ENCODE results near the gene DNM1. TPM values are rescaled to one million over a fixed set of nuclear protein-coding genes. Genes with fewer than 3 reads are reported as not detected.

Gene DNM1
- total RNA-seq, 1 experiment from 2014 or later, result 18.3 TPM

DNA sequence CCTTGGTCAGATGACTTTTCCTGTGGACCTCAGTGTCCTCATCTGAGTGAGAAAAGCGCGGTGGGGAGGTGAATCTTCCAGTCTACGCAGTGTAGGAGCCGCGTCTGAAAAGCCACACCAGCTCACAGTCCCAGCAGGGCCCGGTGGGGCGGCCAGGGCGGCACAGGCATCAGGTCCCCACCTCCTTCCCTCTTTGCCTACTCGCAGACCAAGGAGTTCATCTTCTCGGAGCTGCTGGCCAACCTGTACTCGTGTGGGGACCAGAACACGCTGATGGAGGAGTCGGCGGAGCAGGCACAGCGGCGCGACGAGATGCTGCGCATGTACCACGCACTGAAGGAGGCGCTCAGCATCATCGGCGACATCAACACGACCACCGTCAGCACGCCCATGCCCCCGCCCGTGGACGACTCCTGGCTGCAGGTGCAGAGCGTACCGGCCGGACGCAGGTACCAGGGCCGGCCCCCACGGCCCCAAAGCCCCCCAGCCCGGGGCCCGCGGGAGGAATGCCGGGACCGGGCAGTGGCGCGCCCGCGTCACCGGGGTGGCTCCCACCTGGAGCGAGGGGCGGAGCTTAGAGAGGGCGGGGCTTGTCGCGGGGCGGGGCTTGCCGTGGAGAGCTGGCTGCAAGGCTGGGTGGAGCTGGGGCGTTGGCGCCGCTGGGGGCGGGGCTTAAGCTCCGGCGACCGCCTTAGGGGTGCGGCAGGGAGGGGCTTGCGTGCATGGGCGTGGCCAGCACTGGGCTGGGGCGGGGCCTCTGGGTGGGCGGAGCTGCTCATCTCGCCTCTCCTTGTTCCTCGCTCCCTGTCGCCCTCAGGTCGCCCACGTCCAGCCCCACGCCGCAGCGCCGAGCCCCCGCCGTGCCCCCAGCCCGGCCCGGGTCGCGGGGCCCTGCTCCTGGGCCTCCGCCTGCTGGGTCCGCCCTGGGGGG is 47.0 kb downstream of the DNM1 start:
- no peak for DNase-seq (ENCODE audit: low read depth)

DNA sequence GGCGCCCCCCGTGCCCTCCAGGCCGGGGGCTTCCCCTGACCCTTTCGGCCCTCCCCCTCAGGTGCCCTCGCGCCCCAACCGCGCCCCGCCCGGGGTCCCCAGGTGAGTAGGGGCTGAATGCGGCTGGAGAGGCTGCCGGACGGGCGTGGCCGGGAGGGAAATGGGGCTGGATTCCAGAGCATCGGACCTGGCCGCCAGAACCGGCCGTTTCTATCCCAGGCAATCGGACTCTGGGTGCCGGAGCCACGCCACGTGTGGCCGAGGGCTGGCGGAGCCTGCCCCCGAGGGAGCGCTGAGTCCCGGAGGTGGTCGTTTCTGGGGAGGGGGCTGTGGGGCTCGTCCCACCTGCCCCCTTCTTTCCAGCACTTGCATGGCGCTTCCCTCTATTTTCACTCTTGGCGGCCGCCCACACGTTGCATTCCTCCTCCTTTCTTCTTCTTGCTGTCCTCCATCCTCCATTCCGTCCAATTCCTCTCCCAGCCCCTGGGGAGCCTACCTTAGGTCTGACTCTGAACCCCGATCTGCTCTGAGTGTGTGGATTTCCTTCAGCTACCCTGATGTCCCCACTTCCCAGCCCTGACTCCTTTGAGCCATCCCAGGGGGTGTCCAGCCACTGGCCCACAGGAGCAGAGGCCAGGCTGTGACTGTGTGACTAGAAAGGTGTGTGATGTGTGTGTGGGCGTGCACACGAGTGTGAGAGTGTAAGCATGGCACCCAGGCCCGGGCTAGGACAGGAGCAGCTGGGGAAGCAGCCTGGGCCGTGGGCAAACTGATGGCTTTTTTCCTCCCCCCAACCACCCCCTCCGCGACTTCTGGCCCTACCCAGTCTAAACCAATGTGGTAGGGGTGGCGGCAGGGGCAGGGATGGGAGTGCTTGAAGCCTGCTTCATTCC is 47.9 kb downstream of the DNM1 start:
- no peak for DNase-seq (ENCODE audit: low read depth)

DNA sequence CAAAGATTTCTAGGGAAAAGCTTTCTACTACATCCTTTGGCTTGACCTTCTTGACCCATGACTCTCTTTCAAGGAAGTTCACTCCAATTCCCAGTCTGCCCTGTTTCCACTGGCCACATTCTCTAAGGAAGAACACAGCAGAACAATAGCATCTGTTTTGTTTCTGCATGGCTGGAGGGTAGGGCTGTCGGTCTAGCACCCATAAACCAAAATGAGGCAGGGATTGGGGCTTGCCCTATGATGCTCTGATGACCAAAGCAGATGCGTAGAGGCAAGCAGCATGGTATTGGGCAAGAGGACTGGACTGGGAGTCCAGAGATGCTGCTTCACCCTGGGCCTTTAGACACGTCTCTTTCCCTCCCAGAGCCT is 48.5 kb downstream of the DNM1 start:
- peak; percentile 33 for DNase-seq (ENCODE audit: low read depth)

DNA sequence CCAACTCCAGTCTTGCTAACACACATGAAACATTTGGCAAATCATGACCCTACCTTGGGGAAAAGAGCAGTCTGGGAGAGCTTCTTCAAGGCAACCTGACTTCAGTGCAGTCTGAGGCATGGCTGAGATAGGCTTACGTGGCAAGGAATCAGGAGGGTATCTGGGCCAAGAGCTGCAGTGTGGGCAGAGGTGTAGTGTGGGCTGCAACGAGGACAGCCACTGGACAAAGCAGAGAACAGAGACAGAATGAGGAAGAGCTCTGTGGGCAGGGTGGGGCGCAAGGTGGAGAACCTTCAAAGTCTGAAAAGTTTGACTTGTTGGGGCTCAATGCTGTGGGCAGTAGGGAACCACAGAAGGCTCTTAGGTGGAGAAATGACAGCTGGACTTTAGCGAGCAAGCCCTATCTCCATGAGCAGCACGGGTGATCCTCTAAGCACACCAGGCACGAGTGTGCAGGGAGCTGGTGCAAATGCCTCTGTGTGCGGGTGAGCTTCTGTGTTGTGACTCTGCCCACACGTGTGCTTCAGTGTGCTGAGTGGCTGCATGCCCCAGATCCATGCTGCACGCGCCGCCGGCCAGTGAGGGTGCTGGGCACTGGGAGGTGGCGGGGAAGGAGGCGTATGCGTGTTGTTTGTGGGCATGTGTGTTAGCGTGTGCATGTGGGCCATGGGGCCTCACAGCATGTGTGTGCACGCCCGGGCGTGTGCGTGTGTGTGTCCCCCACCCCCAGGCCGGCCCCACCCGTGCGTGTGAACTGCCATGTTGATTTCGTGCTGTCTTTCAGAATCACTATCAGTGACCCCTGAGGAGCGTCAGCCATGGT is 49.3 kb downstream of the DNM1 start:
- DNase-seq (ENCODE audit: low read depth), result no peak

DNA sequence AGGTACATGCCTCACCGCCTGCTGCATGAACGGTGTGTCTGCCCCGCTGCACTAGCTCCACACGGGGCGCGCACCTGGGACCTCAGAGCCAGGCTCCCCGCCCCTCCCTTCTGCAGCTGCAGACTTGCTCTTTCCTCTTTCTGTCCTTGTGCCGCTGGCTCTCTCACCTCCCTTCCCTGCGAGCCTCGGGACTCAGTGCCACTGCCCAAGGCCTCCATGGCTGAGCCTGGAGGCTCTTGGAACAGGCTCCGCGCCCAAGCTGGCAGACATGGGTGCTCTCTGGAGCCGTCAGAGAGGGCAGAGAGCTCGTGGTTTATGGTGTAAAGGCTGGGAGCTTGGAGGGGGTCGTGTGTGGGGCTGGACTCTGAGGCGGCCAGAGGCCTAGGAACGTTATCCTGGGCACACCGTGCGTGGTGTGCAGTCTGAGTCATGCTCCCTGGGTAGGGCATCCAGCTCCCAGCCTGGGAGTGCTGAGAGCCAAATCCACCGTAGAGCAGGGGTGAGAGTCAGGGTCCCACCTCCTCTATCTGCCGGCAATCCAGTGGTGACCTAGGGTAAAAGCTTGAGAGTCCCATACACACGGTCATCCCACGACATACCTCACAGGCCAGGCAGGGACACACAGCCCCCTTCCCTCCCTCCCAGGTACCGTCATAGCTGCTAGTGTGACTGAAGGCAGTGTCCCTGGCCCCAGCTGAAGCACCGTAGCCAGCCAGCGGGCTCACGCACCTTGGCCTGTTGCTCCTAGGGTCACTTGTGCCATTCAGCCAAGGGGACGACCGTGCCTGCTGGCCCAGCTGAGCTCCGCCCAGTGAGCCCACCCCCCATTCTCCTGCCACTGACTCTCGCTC is 50.2 kb downstream of the DNM1 start:
- no peak for DNase-seq (ENCODE audit: low read depth)

DNA sequence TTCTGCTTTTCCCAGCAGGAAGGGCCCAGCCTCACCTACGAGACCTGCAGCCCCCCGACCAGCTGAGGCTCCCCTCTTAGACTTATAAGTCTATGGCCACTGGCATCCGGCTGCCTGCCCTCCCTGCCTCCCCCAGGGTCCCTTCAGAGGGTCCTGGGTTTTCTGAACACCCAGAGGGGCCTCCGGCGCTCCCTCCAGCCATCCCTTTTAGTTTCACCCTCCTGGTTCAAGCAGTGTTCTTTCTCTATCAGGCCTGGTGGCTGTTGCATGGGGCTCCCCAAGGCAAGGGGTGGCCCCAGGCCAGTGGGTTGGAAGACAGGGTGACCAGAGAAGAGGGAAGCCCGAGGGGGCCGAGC is 50.8 kb downstream of the DNM1 start:
- DNase-seq (ENCODE audit: low read depth), result no peak

DNA sequence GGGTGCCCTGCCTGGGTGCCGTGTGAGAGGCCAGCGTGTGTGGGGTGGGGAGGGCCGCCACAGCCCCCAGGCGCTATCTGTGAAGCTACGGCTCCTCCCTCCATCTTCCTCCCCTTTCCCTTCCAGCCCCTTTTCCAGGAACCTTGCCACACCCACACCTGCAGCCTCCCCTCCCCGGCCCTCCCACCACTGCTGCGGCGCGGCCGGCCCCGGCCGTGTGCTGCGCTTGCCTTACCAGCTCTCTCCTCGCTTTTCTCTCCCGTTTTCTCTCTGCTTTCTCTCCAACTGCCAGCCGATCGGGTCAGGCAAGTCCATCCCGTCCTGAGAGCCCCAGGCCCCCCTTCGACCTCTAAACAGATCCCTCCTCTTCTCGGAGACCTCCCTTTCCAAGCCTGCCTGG is 51.2 kb downstream of the DNM1 start:
- no peak for DNase-seq (ENCODE audit: low read depth)

DNA sequence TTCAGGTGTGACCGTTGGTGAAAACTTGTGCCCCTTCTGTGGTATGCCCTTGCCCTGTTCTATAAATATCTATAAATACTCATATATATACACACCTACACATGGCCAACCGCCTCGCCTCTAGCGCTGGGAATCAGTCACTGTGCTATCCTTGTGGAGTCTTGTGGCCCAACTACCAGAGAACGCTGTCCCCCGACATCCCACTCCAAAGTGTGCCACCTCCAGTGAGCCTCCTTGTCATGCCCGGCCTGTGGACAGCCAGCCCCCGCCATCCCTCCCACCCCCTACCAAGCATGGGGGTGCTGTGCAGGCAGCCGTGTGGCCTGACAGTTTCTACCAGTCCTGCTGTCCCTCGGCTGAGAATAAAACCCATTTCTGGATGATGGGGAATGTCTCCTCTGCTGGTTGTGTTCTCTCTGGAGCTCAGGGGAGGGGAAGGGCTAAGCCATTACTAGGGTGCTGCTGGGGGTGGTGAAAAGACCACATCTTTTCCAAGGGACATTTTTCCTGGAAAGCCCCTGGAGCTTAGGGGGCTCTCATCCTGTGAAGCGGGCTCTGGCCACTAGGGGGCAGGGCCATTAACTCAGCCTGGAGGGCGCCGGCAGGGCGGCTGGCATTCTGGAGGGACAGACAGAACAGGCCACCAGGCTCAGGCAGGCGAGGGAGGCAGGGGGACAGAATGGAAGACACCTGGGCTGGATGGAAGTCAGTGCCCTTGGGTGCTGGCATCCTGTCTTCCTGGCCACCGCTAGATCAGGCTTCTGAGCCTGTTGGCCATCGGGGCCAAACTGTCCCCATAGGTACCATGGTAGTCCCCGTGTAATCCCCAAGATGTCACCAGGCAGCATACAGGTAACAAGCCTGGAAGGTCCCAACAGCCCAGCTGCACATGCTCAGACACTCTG is 51.9 kb downstream of the DNM1 start:
- peak; percentile 59 for DNase-seq (ENCODE audit: low read depth)

DNA sequence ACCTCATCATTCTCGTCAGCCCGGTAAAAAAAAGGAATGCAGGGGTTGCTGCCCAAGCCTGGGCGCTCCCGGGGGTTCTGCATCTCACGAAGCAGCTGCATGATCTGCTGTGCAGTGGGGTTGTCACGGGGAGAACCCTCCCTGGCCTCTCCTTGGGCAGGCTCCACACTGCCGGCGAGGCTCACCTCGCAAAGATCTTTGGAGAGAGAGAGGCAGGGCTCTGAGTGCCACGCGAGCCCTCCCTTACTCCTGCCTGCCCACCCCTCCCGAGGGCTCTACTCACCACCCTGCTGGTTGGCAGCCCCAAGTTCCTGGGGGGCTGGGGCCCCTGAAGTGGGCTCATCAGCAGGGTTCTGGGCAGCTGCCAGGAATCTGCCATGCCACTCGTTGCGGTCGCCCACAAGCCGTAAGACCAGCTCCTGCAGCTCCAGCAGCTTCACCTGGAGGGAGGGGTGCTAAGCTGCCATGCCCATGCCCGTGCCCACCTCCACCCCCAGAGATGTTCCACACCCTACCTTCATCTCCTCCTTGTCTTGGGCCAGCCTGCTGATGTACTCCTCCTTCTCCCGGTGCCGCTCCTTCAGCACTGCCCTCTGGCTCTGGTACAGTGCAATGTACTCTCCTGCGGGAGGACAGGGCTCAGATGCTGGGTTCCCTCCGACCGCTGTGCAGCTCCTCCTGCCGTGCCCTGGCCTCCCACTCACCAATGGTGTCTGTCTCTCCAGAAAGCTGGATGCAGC is 54.1 kb downstream of the DNM1 start:
- no peak for DNase-seq (ENCODE audit: low read depth)

DNA sequence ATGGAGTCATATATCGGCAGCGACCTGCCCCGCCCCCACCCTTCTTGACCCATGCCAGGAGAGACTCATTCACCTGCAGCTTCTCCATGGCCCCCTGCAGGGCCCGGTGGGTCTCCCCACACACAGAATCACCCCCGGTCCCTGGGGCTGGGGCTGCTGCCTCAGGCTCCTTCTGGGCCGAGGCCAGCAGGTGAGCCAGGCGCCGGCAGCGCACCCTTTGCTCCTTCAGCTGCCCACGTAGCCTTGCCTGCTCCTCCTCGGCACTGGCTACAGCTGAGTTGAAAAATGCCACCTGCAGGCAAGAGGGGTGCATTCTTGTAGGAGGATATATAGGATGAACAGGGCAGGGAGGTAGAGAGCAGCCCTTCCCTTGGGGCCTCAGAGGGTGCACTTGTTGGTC is 54.7 kb downstream of the DNM1 start:
- no peak for DNase-seq (ENCODE audit: low read depth)

DNA sequence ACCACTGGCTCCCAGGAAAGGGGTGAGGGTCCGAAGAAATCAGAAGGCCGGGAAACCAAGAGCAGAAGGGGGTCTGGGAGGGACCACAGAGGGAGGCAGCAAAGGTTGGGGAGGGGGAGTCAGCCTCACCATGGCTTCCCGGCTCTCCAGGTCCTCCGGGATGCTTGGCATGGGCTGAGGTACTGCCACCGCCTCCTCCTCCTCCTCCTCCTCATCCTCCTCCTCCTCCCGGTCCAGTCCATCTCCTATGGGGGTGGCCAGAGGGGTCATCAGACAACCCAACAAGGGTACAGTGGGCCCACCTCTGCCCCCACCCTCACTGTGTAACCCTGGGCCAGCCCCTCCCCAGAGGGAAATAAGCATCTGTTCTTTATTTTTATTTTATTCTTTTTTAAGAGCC is 55.1 kb downstream of the DNM1 start:
- DNase-seq (ENCODE audit: low read depth), result no peak

DNA sequence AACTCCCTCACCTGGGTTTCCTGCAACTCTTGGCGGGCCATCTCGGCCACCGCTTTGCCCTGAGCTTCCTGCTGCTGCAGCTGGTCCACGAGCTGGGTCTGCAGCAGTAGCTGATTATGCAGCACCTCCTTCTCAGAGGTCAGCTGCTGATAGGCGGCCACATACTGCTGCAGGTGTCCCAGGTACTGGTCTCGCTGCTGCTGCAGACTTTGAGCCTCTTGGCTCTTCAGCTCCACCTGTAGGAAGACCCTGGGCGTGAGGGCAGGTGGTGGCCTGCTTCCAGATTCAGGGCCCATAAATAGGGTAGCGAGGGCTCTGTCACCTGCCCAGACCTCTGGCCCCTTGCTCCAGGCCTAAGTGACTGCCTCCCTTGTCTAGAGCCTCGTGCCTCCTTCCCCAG is 56.0 kb downstream of the DNM1 start:
- DNase-seq (ENCODE audit: low read depth), result no peak

DNA sequence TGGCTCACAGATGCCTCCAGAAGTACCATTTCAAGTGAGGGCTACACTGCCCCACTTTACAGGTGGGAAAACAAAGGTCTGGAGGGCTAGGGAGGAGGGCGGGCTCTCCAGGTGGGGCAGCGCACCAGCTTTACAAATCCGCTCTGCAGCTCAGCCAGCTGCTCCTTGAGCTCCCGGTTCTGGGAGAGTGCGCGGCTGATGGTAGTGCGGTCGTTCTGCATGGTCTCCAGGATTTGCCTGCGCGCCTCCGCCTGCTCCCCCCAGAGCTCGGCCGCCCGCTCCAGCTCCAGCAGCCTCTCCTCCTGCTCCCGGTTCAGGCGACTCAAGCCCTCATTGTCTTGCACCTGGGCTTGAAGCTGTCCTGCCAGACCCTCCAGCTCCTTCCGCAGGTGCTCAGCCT is 57.2 kb downstream of the DNM1 start:
- no peak for DNase-seq (ENCODE audit: low read depth)

DNA sequence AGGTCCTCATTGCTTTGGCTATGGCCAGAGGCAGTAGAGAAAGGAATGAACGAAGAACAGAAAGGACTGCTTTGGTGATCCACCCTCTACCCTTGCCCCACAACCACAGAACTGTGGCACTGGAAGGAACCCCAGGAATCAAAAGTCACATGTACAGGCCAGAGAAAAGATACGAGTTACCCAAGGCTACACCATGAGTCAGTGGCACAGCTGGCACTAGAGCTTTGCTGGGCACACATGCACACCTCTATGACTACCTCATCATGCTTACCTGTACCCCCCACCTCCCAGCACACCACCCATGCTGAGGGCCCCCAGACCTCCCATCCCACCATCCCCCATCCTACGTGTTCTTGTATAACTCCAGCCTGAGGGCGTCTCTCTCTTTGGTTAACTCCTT is 59.5 kb downstream of the DNM1 start:
- no peak for DNase-seq (ENCODE audit: low read depth)

DNA sequence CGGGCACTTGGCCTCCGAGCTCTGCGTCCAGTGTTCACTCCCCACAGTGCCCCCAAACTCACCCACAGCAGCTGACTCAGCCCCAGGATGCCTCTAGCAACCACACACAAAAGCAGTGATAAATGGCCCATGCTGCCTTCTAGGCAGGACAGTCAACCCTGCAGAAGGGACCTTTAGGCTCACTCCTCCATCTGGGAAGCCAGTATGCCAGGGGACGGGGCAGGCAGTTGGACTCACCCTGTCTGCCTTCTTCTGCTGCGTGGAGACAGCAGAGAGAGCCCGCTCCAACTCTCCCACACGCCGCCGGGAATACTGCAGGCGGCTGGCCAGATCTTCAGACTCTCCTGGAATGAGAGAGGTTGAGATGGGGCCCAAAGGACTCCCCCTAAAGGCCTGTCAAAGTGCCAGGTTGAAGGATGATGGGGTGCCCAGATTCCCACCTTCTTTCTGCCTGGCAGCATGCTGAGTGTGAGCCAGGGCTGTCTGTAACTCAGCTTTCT is 62.2 kb downstream of the DNM1 start:
- DNase-seq (ENCODE audit: low read depth), result no peak

DNA sequence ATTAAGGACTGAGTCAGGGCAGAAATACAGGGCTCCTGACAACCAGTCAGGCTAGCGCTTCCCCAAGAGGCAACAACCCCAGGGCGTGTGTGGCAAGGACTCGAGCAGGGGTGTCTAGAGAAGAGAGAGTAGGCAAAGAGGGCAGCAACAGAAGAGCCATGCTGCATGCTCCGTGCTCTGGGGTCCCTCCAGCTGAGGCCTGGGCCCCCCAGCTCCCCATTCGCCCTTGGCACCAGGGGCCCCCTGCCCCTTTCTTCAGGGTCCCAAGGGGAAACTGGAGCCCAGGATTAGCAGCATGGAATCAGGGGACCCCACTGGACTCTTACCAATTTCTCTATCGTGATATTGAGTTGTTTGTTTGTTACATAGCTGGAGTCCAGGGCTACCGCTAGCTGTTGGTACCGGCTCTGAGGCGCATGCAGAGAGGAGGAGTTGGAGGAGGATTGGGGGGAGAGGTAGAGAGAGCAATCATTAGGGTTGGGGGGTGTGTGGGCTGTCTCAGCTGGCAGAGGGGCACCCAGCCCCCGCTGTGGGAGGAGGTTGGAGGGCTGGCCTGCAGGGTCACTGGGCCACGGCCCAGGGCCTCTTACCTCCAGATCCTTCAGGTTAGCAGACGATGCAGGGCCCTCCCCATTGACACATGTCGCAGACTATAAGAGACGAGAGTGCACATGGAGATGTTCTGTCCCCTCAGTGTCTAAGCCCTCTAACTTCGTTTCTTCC is 63.9 kb downstream of the DNM1 start:
- no peak for DNase-seq (ENCODE audit: low read depth)

DNA sequence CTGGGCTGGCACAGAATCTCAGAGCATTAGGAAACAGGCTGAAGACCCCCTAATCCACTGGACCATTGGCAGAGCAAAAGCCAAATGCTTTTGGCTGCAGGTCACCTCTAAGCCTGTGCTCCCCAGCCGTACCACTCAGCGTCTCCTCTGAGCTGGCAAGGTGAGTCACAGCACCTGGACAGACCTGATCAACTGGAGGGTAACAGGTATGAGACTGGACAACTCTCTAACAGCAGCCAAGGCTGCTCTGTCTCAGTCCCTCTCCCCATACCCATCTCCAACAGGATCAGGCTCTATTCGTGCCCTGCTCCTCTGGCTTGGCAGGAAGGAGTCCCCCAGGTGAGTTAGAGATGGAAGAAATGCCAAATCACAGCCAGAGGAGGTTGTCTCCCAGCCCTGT is 67.9 kb downstream of the DNM1 start:
- DNase-seq (ENCODE audit: low read depth), result no peak

DNA sequence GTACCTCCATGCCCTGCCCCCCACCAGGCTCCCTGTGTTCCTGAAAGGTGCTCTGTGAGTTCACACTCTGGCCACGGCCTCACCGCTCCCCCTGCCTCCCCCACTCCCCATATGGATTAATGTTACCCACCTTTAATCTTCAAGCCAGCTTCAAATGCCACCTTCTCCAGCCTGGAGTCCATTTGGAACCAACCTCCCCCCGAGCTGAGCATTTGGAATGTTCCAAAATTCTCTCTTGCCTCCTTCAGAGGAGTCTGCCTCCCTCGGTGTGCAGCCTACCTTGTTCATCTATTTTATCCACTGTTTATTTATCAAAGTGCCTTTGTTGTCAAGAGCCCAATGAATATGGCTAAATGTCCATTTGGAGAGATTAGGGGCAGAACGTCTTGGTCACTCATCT is 68.3 kb downstream of the DNM1 start:
- DNase-seq (ENCODE audit: low read depth), result no peak

DNA sequence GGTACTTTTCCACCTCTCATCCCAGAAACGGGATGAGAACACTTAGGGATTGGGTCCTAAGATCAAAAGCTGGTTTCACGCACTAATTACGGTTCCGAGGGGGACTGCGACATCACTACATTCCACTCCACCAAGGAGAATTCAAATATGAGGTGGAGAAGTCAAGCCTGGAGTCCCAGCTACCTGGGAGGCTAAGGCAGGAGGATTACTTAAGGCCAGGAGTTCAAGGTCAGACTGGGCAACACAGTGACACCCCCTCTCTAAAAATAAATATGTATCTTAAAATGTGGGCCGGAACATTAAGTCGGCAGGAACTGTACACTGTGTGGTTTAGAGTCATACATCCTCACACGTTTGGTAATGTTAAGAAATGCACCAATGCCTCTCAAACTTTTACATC is 71.1 kb downstream of the DNM1 start:
- no peak for DNase-seq (ENCODE audit: low read depth)

Data from M059J (cell line).